HepG2 (cell line): ENCODE results near the gene PRR30. TPM values are rescaled to one million over a fixed set of nuclear protein-coding genes. Genes with fewer than 3 reads are reported as not detected.

Experiments
- ATAD3A ChIP-seq: sonication (generic); formaldehyde crosslinking; IDR thresholded peaks from 2 replicates; pipeline ENCODE4 v1.4.0; 2020; ENCODE audit warnings: missing genetic modification reagents
- HNRNPL ChIP-seq: fragments of 200-400 bp; formaldehyde crosslinking; IDR thresholded peaks from 2 replicates; pipeline ENCODE4 v1.6.1; 2017; ENCODE audit warnings: mild to moderate bottlenecking, low read depth, low read length
- HOXA9 ChIP-seq: sonication (generic); formaldehyde crosslinking; IDR thresholded peaks from 2 replicates; pipeline ENCODE4 v1.8.1; 2022; ENCODE audit warnings: missing genetic modification reagents, mild to moderate bottlenecking, moderate library complexity, borderline replicate concordance
- LCORL ChIP-seq, 2 experiments: fragments of 450-650 bp in 1 of 2; sonication (generic) in 1 of 2; formaldehyde crosslinking in 1 of 2; IDR thresholded peaks; 2 replicates each; pipeline versions ENCODE4 v1.5.0 to v1.6.1; 2017 to 2020; ENCODE audit warnings: antibody characterized with exemption in 1 of 2, missing genetic modification reagents in 1 of 2
- LRRFIP1 ChIP-seq: sonication (generic); formaldehyde crosslinking; conservative IDR thresholded peaks from 2 replicates; pipeline ENCODE4 v1.4.0; 2020; ENCODE audit warnings: missing genetic modification reagents
- MAFK ChIP-seq, 2 experiments: IDR thresholded peaks in 1 of 2; conservative IDR thresholded peaks in 1 of 2; 2 replicates each; pipeline ENCODE4 v1.6.1; 2011; ENCODE audit warnings: improper control_type of control experiment in 2 of 2, low read length in 2 of 2
- MTA3 ChIP-seq: sonication (generic); formaldehyde crosslinking; IDR thresholded peaks from 2 replicates; pipeline ENCODE4 v1.4.0; 2020; ENCODE audit warnings: missing genetic modification reagents
- NAIF1 ChIP-seq: sonication (generic); formaldehyde crosslinking; IDR thresholded peaks from 2 replicates; pipeline ENCODE4 v1.5.0; 2020; ENCODE audit warnings: mild to moderate bottlenecking, missing genetic modification reagents, borderline replicate concordance
- PBX3 ChIP-seq: sonication (generic); formaldehyde crosslinking; IDR thresholded peaks from 2 replicates; pipeline ENCODE4 v1.8.1; 2023; ENCODE audit warnings: missing genetic modification reagents, inconsistent platforms, borderline replicate concordance
- PHB2 ChIP-seq: fragments of 450-650 bp; IDR thresholded peaks from 2 replicates; pipeline ENCODE4 v1.6.1; 2018; ENCODE audit not compliant: partially characterized antibody
- POGK ChIP-seq: sonication (generic); formaldehyde crosslinking; conservative IDR thresholded peaks from 2 replicates; pipeline ENCODE4 v1.8.0; 2022; ENCODE audit warnings: mild to moderate bottlenecking, moderate library complexity, missing genetic modification reagents
- RELA ChIP-seq: sonication (generic); formaldehyde crosslinking; IDR thresholded peaks from 2 replicates; pipeline ENCODE4 v1.4.0; 2020; ENCODE audit warnings: missing genetic modification reagents
- ZBTB20 ChIP-seq: sonication (generic); formaldehyde crosslinking; IDR thresholded peaks from 2 replicates; pipeline ENCODE4 v1.8.1; 2023; ENCODE audit warnings: missing genetic modification reagents, low read depth, mild to moderate bottlenecking, borderline replicate concordance
- ZMAT5 ChIP-seq: sonication (generic); formaldehyde crosslinking; IDR thresholded peaks from 2 replicates; pipeline ENCODE4 v1.5.0; 2020; ENCODE audit warnings: mild to moderate bottlenecking, low read depth, missing genetic modification reagents, borderline replicate concordance
- ZNF235 ChIP-seq: sonication (generic); formaldehyde crosslinking; IDR thresholded peaks from 2 replicates; pipeline ENCODE4 v1.8.1; 2023; ENCODE audit warnings: mild to moderate bottlenecking, missing genetic modification reagents, borderline replicate concordance
- ZNF687 ChIP-seq: sonication (generic); formaldehyde crosslinking; IDR thresholded peaks from 2 replicates; pipeline ENCODE4 v1.5.1; 2020; ENCODE audit warnings: mild to moderate bottlenecking, missing genetic modification reagents, moderate library complexity
- ZNF850 ChIP-seq: sonication (generic); formaldehyde crosslinking; conservative IDR thresholded peaks from 2 replicates; pipeline ENCODE4 v1.9.0; 2021; ENCODE audit warnings: mild to moderate bottlenecking, missing genetic modification reagents
- polyA plus RNA-seq, 8 experiments: library from polyadenylated mRNA; depleted of rRNA in 3 of 8; stranded (reverse) in 7 of 8; unstranded in 1 of 8; fragments of >200 nt; fragmentation: Illumina TruSeq in 4 of 8; extraction: Trizol in 4 of 8; gene quantifications; 2 replicates each; pipeline versions ENCODE4 v1.2.1 to v1.2.3, GENCODE V29; 2011 to 2016; ENCODE audit warnings: low read depth in 4 of 8, missing spikeins in 1 of 8, mixed read lengths in 1 of 8; ENCODE audit not compliant: insufficient read depth in 1 of 8
- total RNA-seq, 5 experiments: library from RNA; depleted of rRNA; stranded (reverse); fragments of >200 nt; fragmentation: Illumina TruSeq; extraction: Trizol; gene quantifications; 2 replicates each; pipeline ENCODE4 v1.2.3, GENCODE V29; 2016; ENCODE audit warnings: low read depth in 1 of 5

The PRR30 gene
- total and polyA plus RNA-seq, 2 of the 13 experiments (the other 11 are each of a cell fraction or from before 2014, with no cell fraction given): not detected

GRCh38 chr2:27118525-27119329 is 20.5 kb downstream of the PRR30 start, which contains the start of gene CGREF1 (continued):
- TF ChIP-seq POGK (CRISPR knock-in tag) (0 out of 2 replicates have a peak, but pooled peaks have one; percentile 10), NAIF1 (no peak), LCORL (IDR thresholded peaks at IDR 0.05) (no peak), LCORL (CRISPR knock-in tag; IDR thresholded peaks at IDR 0.05) (peak; percentile 69; the same call in 1 of the 2 replicates), ZMAT5 (no peak), MAFK (conservative IDR thresholded peaks at IDR 0.05 in 1 of 2, IDR thresholded peaks at IDR 0.05 in 1 of 2; ENCODE audit: low read length in 2 of 2) (no peak), HOXA9 (CRISPR knock-in tag) (peak; percentile 88), HNRNPL (no peak), ZNF235 (CRISPR knock-in tag) (no peak), RELA (no peak), ATAD3A (CRISPR knock-in tag) (no peak), ZNF687 (CRISPR knock-in tag) (peak; percentile 80), LRRFIP1 (no peak), PBX3 (CRISPR knock-in tag) (no peak), ZNF850 (CRISPR knock-in tag) (no peak), MTA3 (CRISPR knock-in tag) (no peak), ZBTB20 (0 out of 2 replicates have a peak, but pooled peaks have one; percentile 13), PHB2 (no peak)
